KMS-11 (cell line): ENCODE results near the gene ANXA2.

Experiments
- H2AFZ ChIP-seq: fragments of 200-600 bp; sonication (generic); 2 replicates; pipeline ENCODE4 v1.6.1; 2016; ENCODE audit warnings: antibody characterized with exemption, mixed run types, low read depth
- H3K27ac ChIP-seq: fragments of 200-600 bp; sonication (generic); 2 replicates; pipeline ENCODE4 v1.6.1; 2016; ENCODE audit warnings: mild to moderate bottlenecking, mixed run types
- H3K27me3 ChIP-seq: fragments of 200-600 bp; sonication (generic); 2 replicates; pipeline ENCODE4 v1.6.1; 2017; ENCODE audit warnings: mild to moderate bottlenecking, low read depth, mixed run types, moderate library complexity; ENCODE audit not compliant: insufficient read depth
- H3K36me3 ChIP-seq: fragments of 200-600 bp; sonication (generic); 2 replicates; pipeline ENCODE4 v1.6.1; 2017; ENCODE audit warnings: mild to moderate bottlenecking, mixed run types; ENCODE audit not compliant: insufficient read depth
- H3K4me1 ChIP-seq: fragments of 200-600 bp; sonication (generic); 2 replicates; pipeline ENCODE4 v1.6.1; 2016; ENCODE audit warnings: mild to moderate bottlenecking, low read depth, mixed run types; ENCODE audit not compliant: poor library complexity, severe bottlenecking
- H3K4me2 ChIP-seq: fragments of 200-600 bp; sonication (generic); 2 replicates; pipeline ENCODE4 v1.7.0; 2016; ENCODE audit warnings: mild to moderate bottlenecking, mixed run types
- H3K4me3 ChIP-seq: fragments of 200-600 bp; sonication (generic); IDR thresholded peaks from 2 replicates; pipeline ENCODE4 v1.6.1; 2017; ENCODE audit warnings: low read depth, low read length, mixed read lengths; ENCODE audit not compliant: insufficient read depth
- H3K79me2 ChIP-seq: fragments of 200-600 bp; sonication (generic); 2 replicates; pipeline ENCODE4 v1.6.1; 2016; ENCODE audit warnings: low read depth, mixed run types; ENCODE audit not compliant: insufficient read depth
- H3K9ac ChIP-seq: fragments of 200-600 bp; sonication (generic); 2 replicates; pipeline ENCODE4 v1.6.1; 2016; ENCODE audit warnings: mild to moderate bottlenecking, mixed run types
- H4K20me1 ChIP-seq: fragments of 200-600 bp; sonication (generic); 2 replicates; pipeline ENCODE4 v1.6.1; 2016; ENCODE audit warnings: mild to moderate bottlenecking, mixed run types; ENCODE audit not compliant: insufficient read depth
- TF ChIP-seq, protein P1 (sequence below): fragments of 200-600 bp; sonication (generic); conservative IDR thresholded peaks from 2 replicates; pipeline ENCODE4 v1.6.1; 2017; ENCODE audit warnings: low read depth, mild to moderate bottlenecking, antibody characterized with exemption, low read length, moderate library complexity, mixed read lengths

ANXA2 gene

DNA sequence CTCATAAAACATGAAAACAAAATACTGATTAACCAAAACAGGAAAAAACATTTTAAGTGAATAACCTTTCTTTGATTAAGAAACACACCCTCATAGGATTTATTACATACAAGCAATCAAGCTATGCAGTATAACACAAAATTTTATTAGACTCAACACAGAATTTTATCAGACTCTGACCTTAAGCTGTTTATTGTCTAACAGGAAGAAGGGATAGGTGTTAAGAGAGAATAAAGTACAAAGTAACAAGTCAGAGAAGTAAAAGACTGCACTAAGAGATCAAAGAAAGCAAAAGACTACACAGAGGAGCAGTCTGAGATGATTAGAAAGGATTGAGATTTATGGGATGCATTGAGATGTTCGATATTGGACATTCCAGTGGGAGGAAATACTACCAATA lies 43.5 kb upstream of the ANXA2 start:
- no peak overlapping the region for H3K9ac ChIP-seq
- no peaks in the 10 kb centered on the region for H3K36me3 ChIP-seq
- H3K4me1 ChIP-seq = no peaks in the 10 kb centered on the region
- no peaks in the 10 kb centered on the region for H4K20me1 ChIP-seq
- no peak overlapping the region for H2AFZ ChIP-seq
- no peak overlapping the region for H3K4me3 ChIP-seq
- H3K79me2 ChIP-seq = no peaks in the 10 kb centered on the region
- no peak overlapping the region for H3K27ac ChIP-seq
- no peaks in the 10 kb centered on the region for H3K27me3 ChIP-seq
- TF ChIP-seq, protein P1, sequence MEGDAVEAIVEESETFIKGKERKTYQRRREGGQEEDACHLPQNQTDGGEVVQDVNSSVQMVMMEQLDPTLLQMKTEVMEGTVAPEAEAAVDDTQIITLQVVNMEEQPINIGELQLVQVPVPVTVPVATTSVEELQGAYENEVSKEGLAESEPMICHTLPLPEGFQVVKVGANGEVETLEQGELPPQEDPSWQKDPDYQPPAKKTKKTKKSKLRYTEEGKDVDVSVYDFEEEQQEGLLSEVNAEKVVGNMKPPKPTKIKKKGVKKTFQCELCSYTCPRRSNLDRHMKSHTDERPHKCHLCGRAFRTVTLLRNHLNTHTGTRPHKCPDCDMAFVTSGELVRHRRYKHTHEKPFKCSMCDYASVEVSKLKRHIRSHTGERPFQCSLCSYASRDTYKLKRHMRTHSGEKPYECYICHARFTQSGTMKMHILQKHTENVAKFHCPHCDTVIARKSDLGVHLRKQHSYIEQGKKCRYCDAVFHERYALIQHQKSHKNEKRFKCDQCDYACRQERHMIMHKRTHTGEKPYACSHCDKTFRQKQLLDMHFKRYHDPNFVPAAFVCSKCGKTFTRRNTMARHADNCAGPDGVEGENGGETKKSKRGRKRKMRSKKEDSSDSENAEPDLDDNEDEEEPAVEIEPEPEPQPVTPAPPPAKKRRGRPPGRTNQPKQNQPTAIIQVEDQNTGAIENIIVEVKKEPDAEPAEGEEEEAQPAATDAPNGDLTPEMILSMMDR = no peak
- no peak overlapping the region for H3K4me2 ChIP-seq

DNA sequence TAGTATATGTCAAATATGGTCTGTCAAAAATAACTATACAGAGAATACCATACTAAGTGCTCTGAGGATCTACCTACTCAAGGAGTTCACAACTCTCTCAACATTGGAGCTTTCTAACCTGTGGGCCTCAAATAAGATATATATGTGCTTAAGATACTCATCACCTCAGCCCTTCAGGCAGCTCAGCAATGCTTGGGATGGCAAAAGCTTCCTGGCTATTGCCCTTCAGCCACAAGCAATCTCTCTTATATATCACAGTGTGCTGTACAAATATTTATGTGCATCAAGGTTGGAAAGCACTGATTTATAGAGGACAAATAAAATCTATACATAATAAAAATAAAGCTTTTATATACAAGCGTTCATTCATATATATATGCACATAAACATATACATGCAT lies 40.9 kb upstream of the ANXA2 start:
- TF ChIP-seq, protein P1 = no peak
- H3K79me2 ChIP-seq = no peaks in the 10 kb centered on the region
- H3K4me1 ChIP-seq = no peaks in the 10 kb centered on the region
- no peak overlapping the region for H3K27ac ChIP-seq
- no peak overlapping the region for H2AFZ ChIP-seq
- H3K36me3 ChIP-seq = no peaks in the 10 kb centered on the region
- H3K27me3 ChIP-seq = no peaks in the 10 kb centered on the region
- no peak overlapping the region for H3K4me2 ChIP-seq
- H3K9ac ChIP-seq = no peak overlapping the region
- H4K20me1 ChIP-seq = no peaks in the 10 kb centered on the region
- H3K4me3 ChIP-seq = no peak overlapping the region

DNA sequence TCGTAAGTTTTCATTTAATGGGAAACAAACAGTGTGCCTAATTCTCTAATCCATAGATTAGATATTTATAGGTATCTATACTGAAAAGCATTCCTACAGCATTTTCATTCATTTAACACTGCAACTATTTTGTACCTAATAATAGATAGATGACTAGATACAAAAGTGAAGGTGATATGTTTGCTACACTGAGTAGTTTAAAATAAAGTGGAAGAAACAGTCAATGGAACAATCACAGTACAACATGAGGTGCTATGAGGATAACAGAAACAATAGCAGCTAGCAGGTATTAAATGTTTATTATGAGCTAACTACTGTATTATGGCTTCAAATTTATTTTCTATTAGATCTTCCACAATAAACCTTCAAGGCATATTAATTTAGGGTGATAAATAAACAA lies 31.1 kb upstream of the ANXA2 start:
- H3K4me2 ChIP-seq = no peak overlapping the region
- H3K4me1 ChIP-seq = peaks cover 16% of the 10 kb centered on the region
- no peaks in the 10 kb centered on the region for H3K27me3 ChIP-seq
- H3K9ac ChIP-seq = no peak overlapping the region
- H3K79me2 ChIP-seq = no peaks in the 10 kb centered on the region
- TF ChIP-seq, protein P1 = no peak
- H4K20me1 ChIP-seq = no peaks in the 10 kb centered on the region
- H3K36me3 ChIP-seq = no peaks in the 10 kb centered on the region
- H2AFZ ChIP-seq = no peak overlapping the region
- H3K27ac ChIP-seq = no peak overlapping the region
- no peak overlapping the region for H3K4me3 ChIP-seq

DNA sequence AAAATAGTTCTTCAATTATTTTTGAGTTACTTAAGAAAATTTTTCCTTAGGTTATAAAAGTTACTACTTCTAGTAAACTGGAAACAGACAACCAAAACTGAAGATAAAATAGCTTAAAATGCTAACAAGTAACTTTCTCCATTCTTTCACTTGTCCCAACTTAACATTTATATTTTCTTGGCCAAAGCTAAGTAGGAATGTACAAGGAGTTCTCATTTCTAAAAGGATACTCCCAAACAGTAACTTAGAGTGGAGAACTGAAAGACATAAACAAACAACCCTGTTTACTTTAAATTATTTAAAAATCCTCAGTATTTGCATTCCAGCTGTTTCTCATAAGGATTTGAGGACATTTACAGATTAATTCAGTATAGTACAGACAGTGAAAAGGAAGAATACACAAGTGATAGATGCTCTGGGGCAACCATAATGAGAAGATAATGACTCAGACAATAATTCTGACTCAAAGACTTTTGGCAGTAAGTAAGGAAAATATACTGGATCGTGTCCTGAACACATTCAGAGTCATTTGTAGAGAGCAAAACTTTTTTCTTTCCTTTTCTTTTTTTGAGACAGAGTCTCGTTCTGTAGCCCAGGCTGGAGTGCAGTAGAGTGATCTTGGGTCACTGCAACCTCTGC lies 29.2 kb upstream of the ANXA2 start:
- no peak overlapping the region for H3K4me2 ChIP-seq
- H3K4me1 ChIP-seq = peaks cover 33% of the 10 kb centered on the region
- no peak overlapping the region for H2AFZ ChIP-seq
- TF ChIP-seq, protein P1 = no peak
- H3K36me3 ChIP-seq = no peaks in the 10 kb centered on the region
- H3K4me3 ChIP-seq = no peak overlapping the region
- no peaks in the 10 kb centered on the region for H3K79me2 ChIP-seq
- no peaks in the 10 kb centered on the region for H4K20me1 ChIP-seq
- no peak overlapping the region for H3K27ac ChIP-seq
- no peak overlapping the region for H3K9ac ChIP-seq
- H3K27me3 ChIP-seq = no peaks in the 10 kb centered on the region
